ENCODE data around the gene C2CD4D.

GRCh38 chr1:151875419-151876097 lies 35.9 kb upstream of the C2CD4D start:
- TF ChIP-seq CTCF (IDR thresholded peaks at IDR 0.05) = no peak
- no peak for TF ChIP-seq CREB1 (CRISPR knock-in tag; IDR thresholded peaks at IDR 0.05)
- TF ChIP-seq MAX (CRISPR knock-in tag; IDR thresholded peaks at IDR 0.05) = no peak
- no peak for TF ChIP-seq ATF2 (CRISPR knock-in tag; IDR thresholded peaks at IDR 0.05; ENCODE audit: borderline replicate concordance, low read depth)
- no peak for TF ChIP-seq FOXJ3 (CRISPR knock-in tag; IDR thresholded peaks at IDR 0.05; ENCODE audit: borderline replicate concordance)
- no peak for TF ChIP-seq NFE2L1 (CRISPR knock-in tag; IDR thresholded peaks at IDR 0.05)
- TF ChIP-seq HMGXB4 (CRISPR knock-in tag; IDR thresholded peaks at IDR 0.05) = no peak

All from WTC11 (cell line).